Ectodermal cell (in vitro differentiated cells): Measurements from ENCODE around the gene MED13L.

Experiments
- H3K27ac ChIP-seq: 2 replicates; pipeline ENCODE4 v1.7.0; 2013; ENCODE audit warnings: mild to moderate bottlenecking, low read depth, low read length; ENCODE audit not compliant: insufficient read depth, poor library complexity, severe bottlenecking
- H3K27me3 ChIP-seq: 2 replicates; pipeline ENCODE4 v1.7.0; 2013; ENCODE audit warnings: mild to moderate bottlenecking, low read length; ENCODE audit not compliant: insufficient read depth, control insufficient read depth, poor library complexity, severe bottlenecking
- H3K36me3 ChIP-seq: one replicate; pipeline ENCODE4 v1.7.0; 2013; ENCODE audit warnings: low read length; ENCODE audit not compliant: control insufficient read depth, insufficient read depth
- H3K4me1 ChIP-seq: one replicate; pipeline ENCODE4 v1.7.0; 2013; ENCODE audit warnings: low read length; ENCODE audit not compliant: control insufficient read depth, insufficient read depth
- H3K4me3 ChIP-seq: 2 replicates; pipeline ENCODE4 v1.7.0; 2013; ENCODE audit warnings: low read depth, low read length, control low read depth; ENCODE audit not compliant: insufficient read depth
- H3K9me3 ChIP-seq: 2 replicates; pipeline ENCODE4 v1.7.0; 2013; ENCODE audit warnings: mild to moderate bottlenecking, low read length, moderate library complexity; ENCODE audit not compliant: control insufficient read depth
- WGBS, 2 experiments: methylation state at CpG; one replicate each; pipeline ENCODE4 v1.1.7; 2013; ENCODE audit warnings: missing lambda C conversion rate in 2 of 2; 5-methylcytosine and 5-hydroxymethylcytosine counted together

The MED13L gene

GRCh38 chr12:116303929-116304328 lies 26.4 kb upstream of the MED13L start:
- Histone ChIP-seq H3K36me3 (no peaks in the 10 kb centered on the region), H3K27ac (no peak overlapping the region), H3K27me3 (no peaks in the 10 kb centered on the region), H3K4me3 (no peak overlapping the region), H3K4me1 (peaks cover 5% of the 10 kb centered on the region), H3K9me3 (no peaks in the 10 kb centered on the region)
- 86 to 88% methylated on average over 2 of the region's 2 CpGs for WGBS, 2 experiments

GRCh38 chr12:116303066-116303465 lies 25.6 kb upstream of the MED13L start:
- Histone ChIP-seq H3K9me3 (no peaks in the 10 kb centered on the region), H3K36me3 (no peaks in the 10 kb centered on the region), H3K27me3 (no peaks in the 10 kb centered on the region), H3K4me3 (no peak overlapping the region), H3K27ac (no peak overlapping the region), H3K4me1 (peaks cover 5% of the 10 kb centered on the region)
- WGBS, 2 experiments: 83 to 85% methylated on average over 4 of the region's 4 CpGs

GRCh38 chr12:116302166-116303058 lies 24.9 kb upstream of the MED13L start:
- H3K4me1 ChIP-seq: peaks cover 5% of the 10 kb centered on the region
- no peak overlapping the region for H3K4me3 ChIP-seq
- no peaks in the 10 kb centered on the region for H3K27me3 ChIP-seq
- no peaks in the 10 kb centered on the region for H3K9me3 ChIP-seq
- WGBS, 2 experiments: 81 to 83% methylated on average over 19 to 23 of the region's 23 CpGs
- H3K36me3 ChIP-seq: no peaks in the 10 kb centered on the region
- no peak overlapping the region for H3K27ac ChIP-seq

GRCh38 chr12:116301621-116302020 lies 24.1 kb upstream of the MED13L start:
- 97 to 99% methylated on average over 4 of the region's 4 CpGs for WGBS, 2 experiments
- no peaks in the 10 kb centered on the region for H3K36me3 ChIP-seq

GRCh38 chr12:116299665-116300328 lies 22.3 kb upstream of the MED13L start:
- peaks cover 7% of the 10 kb centered on the region for H3K4me1 ChIP-seq
- H3K4me3 ChIP-seq: no peak overlapping the region
- no peaks in the 10 kb centered on the region for H3K27me3 ChIP-seq
- no peaks in the 10 kb centered on the region for H3K9me3 ChIP-seq
- WGBS, 2 experiments: 83 to 88% methylated on average over 9 of the region's 9 CpGs
- no peaks in the 10 kb centered on the region for H3K36me3 ChIP-seq
- no peak overlapping the region for H3K27ac ChIP-seq

More at GRCh38 chr12:116301621-116302020, 24.1 kb upstream of the MED13L start:
- Histone ChIP-seq H3K4me3 (no peak overlapping the region), H3K9me3 (no peaks in the 10 kb centered on the region), H3K27me3 (no peaks in the 10 kb centered on the region), H3K27ac (no peak overlapping the region), H3K4me1 (peaks cover 5% of the 10 kb centered on the region)

- 91 to 92% methylated on average over 2 of the region's 2 CpGs for WGBS, 2 experiments
- no peak overlapping the region for H3K27ac ChIP-seq
- H3K36me3 ChIP-seq: no peaks in the 10 kb centered on the region
- H3K4me1 ChIP-seq: peaks cover 14% of the 10 kb centered on the region
- no peaks in the 10 kb centered on the region for H3K27me3 ChIP-seq
- no peaks in the 10 kb centered on the region for H3K9me3 ChIP-seq
- H3K4me3 ChIP-seq: no peak overlapping the region
Observed at GRCh38 chr12:116299064-116299463, 21.6 kb upstream of the MED13L start.

- Histone ChIP-seq H3K9me3 (no peaks in the 10 kb centered on the region), H3K27ac (no peak overlapping the region), H3K36me3 (no peaks in the 10 kb centered on the region), H3K27me3 (no peaks in the 10 kb centered on the region), H3K4me1 (peaks cover 18% of the 10 kb centered on the region), H3K4me3 (no peak overlapping the region)
- 96 to 98% methylated on average over 2 of the region's 2 CpGs for WGBS, 2 experiments
Observed at GRCh38 chr12:116298578-116298977, 21.1 kb upstream of the MED13L start.

GRCh38 chr12:116297224-116297834 lies 19.8 kb upstream of the MED13L start:
- WGBS, 2 experiments: 93 to 98% methylated on average over 2 to 3 of the region's 3 CpGs
- Histone ChIP-seq H3K4me3 (no peak overlapping the region), H3K27ac (no peak overlapping the region), H3K27me3 (no peaks in the 10 kb centered on the region), H3K9me3 (no peaks in the 10 kb centered on the region), H3K4me1 (peaks cover 18% of the 10 kb centered on the region), H3K36me3 (no peaks in the 10 kb centered on the region)

- no peaks in the 10 kb centered on the region for H3K27me3 ChIP-seq
- peaks cover 14% of the 10 kb centered on the region for H3K4me1 ChIP-seq
- no peak overlapping the region for H3K4me3 ChIP-seq
- H3K27ac ChIP-seq: no peak overlapping the region
- H3K36me3 ChIP-seq: no peaks in the 10 kb centered on the region
- 93 to 95% methylated on average over 3 of the region's 4 CpGs for WGBS, 2 experiments
- no peaks in the 10 kb centered on the region for H3K9me3 ChIP-seq
Observed at GRCh38 chr12:116295327-116296263, 18.1 kb upstream of the MED13L start.
